A673 (cell line): ENCODE results near the gene ZNF473.

Source experiments
- EZH2 ChIP-seq: fragments of 200-600 bp; sonication (generic); IDR thresholded peaks from 2 replicates; pipeline ENCODE4 v1.6.1; 2017; ENCODE audit warnings: borderline replicate concordance, low read depth, mild to moderate bottlenecking, mixed read lengths, antibody characterized with exemption, low read length; ENCODE audit not compliant: poor library complexity, severe bottlenecking
- TF ChIP-seq, protein P1 (sequence below): fragments of 300-800, 200-600 bp; sonication (generic); conservative IDR thresholded peaks from 2 replicates; pipeline ENCODE4 v1.5.1; 2017; ENCODE audit warnings: low read depth, mild to moderate bottlenecking, antibody characterized with exemption, low read length, moderate library complexity, mixed read lengths

DNA sequence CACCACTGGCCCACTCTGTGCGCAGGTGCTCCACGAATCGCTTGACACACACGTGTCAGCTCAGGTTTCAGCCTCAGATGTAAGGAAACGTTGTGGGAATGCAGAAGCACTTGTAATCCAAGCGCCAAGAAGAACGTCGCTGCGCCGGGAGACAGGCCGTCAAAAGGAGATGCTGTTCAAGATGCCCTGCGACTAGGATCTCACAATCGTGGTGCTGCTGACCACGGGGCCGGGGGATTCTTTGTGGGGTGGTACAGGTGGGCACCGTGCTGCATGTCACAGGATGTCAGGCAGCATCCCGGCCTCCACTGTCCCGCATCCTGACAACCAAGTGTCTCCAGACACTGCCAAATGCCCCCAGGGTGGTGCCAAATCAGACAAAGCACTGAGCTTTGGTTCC lies 47.9 kb upstream of the ZNF473 start:
- TF ChIP-seq, protein P1, sequence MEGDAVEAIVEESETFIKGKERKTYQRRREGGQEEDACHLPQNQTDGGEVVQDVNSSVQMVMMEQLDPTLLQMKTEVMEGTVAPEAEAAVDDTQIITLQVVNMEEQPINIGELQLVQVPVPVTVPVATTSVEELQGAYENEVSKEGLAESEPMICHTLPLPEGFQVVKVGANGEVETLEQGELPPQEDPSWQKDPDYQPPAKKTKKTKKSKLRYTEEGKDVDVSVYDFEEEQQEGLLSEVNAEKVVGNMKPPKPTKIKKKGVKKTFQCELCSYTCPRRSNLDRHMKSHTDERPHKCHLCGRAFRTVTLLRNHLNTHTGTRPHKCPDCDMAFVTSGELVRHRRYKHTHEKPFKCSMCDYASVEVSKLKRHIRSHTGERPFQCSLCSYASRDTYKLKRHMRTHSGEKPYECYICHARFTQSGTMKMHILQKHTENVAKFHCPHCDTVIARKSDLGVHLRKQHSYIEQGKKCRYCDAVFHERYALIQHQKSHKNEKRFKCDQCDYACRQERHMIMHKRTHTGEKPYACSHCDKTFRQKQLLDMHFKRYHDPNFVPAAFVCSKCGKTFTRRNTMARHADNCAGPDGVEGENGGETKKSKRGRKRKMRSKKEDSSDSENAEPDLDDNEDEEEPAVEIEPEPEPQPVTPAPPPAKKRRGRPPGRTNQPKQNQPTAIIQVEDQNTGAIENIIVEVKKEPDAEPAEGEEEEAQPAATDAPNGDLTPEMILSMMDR: no peak
- TF ChIP-seq EZH2: no peak
